Loucy (cell line): Measurements from ENCODE around the gene FARS2.

Source experiments
- CTCF ChIP-seq: fragments of 200-600 bp; sonication (generic); conservative IDR thresholded peaks from 2 replicates; pipeline ENCODE4 v1.5.1; 2014; ENCODE audit warnings: mild to moderate bottlenecking, antibody characterized with exemption, low read length
- EZH2phosphoT487 ChIP-seq: fragments of 200-600 bp; IDR thresholded peaks from 2 replicates; pipeline ENCODE4 v1.6.1; 2018; ENCODE audit warnings: antibody characterized with exemption, mild to moderate bottlenecking, moderate library complexity, borderline replicate concordance

DNA sequence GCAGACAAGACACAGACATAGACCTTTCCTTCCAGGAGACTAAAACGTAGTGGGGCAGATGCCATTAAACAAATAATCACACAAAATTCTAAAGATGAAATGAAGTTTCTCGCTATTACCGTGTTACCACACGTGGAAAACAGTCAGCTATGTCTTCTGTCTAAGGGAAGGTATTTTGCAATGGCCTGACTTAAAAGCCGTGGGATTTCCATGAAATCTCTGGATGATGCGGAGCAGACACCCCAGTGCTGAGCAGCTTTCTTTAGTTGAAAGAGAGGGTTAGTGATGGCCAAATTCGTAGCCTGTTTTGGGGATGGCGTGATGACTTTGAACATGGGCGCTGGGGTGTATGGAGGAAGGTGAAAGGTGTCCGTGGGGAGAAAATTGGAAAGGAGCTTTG, 463.6 kb downstream of the FARS2 start:
- TF ChIP-seq CTCF (no peak), EZH2phosphoT487 (no peak)
